Activated CD4-positive, alpha-beta T cell treated with anti-CD3 and anti-CD28 coated beads, Interleukin-2, amount 50 U/mL, for 1 hour (primary cell): ENCODE data around the gene UQCC5.

ENCODE experiments used
- DNase-seq: peaks from one replicate; pipeline ENCODE4 v3.0.0-alpha.2; 2020

Gene UQCC5, protein sequence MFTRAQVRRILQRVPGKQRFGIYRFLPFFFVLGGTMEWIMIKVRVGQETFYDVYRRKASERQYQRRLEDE

DNA sequence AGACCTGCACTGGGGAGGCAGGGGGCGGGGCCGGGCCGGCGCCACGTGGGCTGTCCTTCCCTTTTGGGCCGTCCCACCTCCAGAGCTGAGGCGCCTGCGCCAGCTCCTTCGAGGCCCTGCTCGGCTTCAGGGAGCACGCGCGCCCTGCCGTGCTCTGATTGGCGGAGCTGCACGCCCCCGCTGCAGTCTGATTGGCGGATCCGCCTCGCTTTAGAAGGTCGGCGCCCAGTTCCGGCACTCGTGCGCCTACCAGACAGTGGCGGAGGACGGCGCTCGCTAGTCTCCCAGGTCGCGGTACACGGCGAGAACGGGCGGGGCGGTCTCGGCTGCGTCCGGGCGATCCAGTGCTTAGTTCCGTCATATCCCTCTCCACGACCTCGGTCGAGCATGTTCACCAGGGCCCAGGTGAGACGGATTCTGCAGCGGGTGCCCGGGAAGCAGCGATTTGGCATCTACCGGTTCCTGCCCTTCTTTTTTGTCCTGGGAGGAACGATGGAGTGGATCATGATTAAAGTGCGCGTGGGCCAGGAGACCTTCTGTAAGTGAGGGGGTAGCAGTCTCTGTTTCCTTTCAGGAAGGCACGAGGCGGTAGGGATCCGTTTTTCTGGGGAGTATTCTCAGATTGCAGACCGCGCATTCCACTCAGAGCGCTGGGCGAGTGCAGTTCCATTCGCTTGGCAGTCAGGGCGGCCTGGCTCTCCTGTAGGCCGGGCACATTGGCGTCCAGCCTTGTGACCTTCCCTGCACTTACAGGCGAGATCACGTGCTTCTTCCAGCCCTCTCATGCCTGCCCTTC lies at the start of gene UQCC5:
UQCC5 (plus strand) TSS at position 237 of the 796 bp plus-strand sequence; CDS start at position 388, 151 bp downstream.
- peak; percentile 96 for DNase-seq

DNA sequence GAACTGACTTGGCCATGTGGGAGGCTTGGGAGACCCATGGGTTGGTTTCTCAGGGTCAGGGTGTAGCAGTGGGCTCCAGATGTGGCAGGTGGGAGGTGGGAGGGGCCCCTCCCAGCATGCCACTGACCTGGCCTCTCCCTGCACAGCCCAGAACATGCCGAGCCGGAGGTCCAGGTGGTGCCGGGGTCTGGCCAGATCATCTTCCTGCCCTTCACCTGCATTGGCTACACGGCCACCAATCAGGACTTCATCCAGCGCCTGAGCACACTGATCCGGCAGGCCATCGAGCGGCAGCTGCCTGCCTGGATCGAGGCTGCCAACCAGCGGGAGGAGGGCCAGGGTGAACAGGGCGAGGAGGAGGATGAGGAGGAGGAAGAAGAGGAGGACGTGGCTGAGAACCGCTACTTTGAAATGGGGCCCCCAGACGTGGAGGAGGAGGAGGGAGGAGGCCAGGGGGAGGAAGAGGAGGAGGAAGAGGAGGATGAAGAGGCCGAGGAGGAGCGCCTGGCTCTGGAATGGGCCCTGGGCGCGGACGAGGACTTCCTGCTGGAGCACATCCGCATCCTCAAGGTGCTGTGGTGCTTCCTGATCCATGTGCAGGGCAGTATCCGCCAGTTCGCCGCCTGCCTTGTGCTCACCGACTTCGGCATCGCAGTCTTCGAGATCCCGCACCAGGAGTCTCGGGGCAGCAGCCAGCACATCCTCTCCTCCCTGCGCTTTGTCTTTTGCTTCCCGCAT lies 49.2 kb upstream of the UQCC5 start:
- no peak for DNase-seq

DNA sequence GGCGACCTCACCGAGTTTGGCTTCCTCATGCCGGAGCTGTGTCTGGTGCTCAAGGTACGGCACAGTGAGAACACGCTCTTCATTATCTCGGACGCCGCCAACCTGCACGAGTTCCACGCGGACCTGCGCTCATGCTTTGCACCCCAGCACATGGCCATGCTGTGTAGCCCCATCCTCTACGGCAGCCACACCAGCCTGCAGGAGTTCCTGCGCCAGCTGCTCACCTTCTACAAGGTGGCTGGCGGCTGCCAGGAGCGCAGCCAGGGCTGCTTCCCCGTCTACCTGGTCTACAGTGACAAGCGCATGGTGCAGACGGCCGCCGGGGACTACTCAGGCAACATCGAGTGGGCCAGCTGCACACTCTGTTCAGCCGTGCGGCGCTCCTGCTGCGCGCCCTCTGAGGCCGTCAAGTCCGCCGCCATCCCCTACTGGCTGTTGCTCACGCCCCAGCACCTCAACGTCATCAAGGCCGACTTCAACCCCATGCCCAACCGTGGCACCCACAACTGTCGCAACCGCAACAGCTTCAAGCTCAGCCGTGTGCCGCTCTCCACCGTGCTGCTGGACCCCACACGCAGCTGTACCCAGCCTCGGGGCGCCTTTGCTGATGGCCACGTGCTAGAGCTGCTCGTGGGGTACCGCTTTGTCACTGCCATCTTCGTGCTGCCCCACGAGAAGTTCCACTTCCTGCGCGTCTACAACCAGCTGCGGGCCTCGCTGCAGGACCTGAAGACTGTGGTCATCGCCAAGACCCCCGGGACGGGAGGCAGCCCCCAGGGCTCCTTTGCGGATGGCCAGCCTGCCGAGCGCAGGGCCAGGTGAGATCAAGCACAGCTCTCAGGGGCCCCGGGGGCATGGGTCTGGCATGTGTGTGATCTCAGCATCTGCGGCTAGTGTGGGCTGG lies 48.4 kb upstream of the UQCC5 start:
- no peak for DNase-seq

DNA sequence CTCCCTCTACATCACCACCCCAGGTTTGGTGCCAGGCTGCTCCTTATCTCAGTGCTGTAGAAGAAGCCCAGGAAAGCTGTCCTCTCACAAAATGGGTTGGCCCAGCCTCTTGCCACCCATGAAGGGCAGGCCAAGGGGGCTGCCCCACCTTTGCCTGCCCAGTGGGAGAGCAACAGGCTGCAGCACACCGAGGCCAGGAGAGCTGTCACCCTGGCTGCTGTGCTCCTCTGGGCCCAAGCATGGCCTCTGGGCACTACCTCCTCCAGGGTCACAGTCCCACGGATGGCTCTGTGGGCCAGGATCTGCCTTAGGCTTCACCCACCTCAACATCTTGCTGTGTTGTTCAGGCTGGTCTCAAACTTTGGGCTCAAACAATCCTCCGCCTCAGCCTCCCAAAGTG lies 47.7 kb upstream of the UQCC5 start:
- no peak for DNase-seq

DNA sequence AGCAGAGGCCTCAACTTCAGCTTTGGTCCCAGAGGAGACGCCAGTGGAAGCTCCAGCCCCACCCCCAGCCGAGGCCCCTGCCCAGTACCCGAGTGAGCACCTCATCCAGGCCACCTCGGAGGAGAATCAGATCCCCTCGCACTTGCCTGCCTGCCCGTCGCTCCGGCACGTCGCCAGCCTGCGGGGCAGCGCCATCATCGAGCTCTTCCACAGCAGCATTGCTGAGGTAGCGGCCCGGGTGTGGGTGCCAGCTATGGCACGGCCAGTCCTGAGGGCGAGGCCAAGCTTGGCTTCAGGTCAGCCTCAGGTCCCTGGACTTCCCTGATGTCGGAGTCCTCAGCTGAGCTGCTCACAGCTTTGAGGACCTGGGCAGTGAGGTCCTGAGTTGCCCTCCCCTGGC lies 47.0 kb upstream of the UQCC5 start:
- no peak for DNase-seq

DNA sequence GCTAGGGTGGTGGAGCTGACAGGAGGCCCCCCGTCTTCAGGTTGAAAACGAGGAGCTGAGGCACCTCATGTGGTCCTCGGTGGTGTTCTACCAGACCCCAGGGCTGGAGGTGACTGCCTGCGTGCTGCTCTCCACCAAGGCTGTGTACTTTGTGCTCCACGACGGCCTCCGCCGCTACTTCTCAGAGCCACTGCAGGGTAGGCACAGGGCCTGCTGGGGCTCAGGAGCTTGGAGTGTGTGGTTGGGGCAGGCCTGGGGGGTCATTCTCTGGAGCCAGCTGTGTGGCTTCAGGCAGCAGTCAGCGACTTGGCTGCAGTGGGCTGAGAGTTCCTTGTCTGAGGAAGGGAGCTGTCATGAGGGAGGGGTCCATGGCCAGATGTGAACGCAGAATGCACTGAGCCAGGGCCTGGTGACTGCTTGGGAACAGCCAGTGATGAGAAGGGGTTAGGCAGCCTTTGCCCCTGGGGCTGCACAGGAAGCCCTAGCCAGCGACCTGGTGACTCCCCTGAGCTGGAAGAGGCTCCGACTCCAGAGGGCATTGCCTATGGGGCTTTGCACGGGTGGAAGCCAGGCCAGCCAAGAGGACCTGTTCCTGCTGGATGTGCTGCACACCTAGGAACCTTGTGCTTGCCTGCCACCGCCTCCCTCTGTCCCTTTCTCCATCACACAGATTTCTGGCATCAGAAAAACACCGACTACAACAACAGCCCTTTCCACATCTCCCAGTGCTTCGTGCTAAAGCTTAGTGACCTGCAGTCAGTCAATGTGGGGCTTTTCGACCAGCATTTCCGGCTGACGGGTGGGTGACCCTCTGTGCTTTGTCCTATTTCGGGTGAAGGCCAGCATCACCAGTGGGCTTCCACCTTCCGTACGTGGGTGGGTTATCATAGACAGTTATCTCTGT lies 46.1 kb upstream of the UQCC5 start:
- no peak for DNase-seq

DNA sequence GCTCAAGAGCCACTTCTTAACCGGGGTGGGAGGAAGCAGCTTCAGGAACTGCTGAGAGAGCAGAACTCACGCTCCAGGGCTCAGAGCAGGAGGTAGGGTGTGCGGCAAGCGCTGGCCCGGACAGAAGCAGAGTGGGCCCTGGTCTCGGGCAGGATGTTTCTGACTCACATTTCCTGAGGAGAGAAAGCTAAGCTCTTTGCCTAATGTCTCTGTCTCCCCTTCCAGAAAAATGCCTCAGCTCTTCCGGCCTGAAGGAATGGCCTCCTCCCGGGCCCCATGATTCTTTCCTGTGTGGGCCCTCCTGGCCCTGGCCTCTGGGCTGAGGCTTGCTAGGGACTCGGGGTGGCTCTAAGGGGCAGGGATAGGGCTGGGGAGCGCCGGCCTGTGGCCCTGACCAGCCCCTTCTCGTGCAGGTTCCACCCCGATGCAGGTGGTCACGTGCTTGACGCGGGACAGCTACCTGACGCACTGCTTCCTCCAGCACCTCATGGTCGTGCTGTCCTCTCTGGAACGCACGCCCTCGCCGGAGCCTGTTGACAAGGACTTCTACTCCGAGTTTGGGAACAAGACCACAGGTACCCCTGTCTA lies 45.4 kb upstream of the UQCC5 start:
- DNase-seq = no peak

DNA sequence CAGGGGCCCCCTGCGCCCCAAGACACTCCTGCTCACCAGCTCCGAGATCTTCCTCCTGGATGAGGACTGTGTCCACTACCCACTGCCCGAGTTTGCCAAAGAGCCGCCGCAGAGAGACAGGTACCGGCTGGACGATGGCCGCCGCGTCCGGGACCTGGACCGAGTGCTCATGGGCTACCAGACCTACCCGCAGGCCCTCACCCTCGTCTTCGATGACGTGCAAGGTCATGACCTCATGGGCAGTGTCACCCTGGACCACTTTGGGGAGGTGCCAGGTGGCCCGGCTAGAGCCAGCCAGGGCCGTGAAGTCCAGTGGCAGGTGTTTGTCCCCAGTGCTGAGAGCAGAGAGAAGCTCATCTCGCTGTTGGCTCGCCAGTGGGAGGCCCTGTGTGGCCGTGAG lies 44.3 kb upstream of the UQCC5 start:
- no peak for DNase-seq

DNA sequence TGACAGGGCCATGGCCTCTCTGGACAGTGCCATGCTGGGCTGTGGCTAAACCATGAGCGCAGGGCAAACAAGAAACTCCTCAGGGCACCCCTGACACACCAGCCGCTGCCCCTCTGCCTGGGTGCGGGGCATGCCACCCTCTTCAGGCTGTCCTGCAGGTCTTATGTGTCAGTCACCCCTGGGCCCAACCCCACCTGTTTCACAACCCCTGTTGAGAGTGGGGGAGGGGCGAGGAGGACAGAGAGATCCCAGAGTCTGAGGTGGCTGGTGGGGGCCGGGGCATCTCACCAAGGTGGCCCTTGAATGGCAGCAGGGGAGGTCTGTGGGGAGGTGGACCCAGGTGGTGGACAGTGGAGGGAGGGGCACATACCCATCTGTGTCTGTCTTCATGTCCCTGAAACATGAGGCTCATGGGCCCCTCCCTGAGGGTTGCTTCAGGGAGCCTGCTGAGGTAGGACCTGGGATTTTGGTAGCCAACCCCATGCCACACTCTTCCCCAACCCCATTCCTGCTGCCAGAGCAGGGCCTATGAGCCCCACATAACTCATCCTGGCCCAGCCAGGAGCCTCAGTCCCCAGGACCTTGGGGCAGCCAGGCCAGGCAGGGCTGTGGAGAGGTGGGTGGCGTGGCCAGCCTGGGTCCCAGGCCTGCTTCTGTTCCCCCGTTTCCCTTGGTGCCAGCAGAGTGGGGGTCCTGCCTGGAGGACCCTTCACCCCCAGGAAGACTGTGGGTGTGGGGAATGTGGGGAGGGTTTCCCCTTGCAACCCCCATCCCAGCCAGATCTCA lies 43.0 kb upstream of the UQCC5 start:
- no peak for DNase-seq

DNA sequence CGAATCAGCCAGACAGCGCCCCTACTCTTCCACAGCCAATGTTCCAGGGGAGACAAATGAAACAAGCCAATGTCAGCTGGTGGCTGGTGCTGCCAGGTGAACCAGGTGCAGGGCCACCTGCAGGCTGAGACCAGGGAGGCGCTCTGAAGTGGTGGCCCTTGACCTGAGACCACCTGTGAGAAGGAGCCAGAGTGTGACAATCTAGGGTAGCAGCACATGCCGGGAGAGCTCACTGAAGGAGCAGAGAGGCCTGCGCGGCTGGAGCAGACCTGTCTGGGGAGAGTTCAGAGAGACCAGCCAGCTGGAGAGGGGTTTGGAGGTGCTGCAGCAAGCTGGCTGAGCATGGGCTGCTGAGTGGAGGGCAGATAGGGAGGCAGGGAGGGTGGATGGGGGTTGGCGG lies 42.0 kb upstream of the UQCC5 start:
- DNase-seq = no peak

DNA sequence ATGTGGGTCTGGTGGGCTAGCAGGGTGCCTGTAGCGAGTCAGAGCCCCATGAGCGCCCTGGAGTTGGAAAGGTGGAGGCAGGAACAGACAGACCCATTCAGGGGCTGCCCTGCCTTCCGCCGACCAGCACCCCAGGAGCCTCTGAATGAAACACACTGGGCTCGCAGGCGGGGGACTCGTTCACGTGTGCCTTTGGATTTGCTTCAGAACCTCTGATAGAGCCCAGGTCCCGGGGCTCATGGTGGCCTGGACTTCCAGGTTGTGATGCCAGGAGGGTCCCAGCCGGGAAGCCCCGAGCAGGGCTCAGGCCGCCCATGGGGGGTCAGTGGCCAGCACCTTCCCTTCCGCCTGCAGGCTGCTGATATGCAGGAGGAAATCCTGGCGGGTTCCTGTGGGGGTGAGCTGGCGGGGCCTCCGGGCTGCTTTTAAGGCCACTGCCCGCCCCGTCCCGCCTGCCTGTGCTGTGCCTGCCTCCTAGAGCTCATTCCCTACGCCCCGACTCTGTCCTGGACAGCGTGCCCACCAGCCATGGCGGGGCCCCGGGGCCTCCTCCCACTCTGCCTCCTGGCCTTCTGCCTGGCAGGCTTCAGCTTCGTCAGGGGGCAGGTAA lies 41.4 kb upstream of the UQCC5 start, which contains the start of gene STAB1:
STAB1 (plus strand) TSS at position 453 of the 610 bp plus-strand sequence; CDS start at position 529, 76 bp downstream.
- DNase-seq = no peak

DNA sequence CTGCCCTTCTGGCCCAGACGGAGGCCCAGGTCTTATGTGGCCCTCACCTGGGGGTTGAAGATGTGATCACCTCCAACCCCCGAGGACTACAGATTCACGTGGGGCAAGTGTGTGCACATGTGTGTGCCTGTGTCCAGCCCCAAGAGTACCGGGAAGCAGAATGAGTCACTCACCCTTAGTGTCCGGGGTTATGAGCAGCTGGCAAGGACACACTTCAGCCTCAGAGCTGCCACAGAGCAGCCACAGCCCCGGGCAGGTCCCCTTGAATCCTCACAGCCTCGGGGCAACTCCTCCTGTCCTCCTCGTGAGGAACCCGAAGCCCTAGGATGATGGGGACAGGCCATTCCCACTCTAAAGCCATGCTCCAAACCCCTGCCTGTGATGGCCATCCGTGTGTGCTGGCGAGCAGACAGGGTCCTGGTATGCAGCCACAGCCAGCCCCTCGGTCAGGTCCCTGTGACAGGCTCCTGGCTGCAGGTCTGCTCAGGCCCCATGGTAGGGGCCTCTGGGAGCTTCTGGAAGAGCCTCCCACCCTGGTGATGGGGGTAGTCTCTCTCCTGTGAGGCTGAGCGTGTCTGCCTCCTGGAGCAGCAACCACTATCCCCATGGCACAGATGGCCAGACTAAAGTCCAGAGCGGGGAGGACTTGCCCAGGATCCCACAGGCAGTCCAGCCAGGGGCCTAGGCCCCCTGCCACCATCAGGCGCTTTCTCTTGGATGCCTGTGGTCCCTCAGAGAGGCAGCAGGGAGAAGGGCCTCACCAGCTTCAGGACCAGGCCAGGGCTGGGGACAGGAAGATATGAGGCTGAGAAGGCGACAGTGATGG lies 40.4 kb upstream of the UQCC5 start:
- DNase-seq = no peak

DNA sequence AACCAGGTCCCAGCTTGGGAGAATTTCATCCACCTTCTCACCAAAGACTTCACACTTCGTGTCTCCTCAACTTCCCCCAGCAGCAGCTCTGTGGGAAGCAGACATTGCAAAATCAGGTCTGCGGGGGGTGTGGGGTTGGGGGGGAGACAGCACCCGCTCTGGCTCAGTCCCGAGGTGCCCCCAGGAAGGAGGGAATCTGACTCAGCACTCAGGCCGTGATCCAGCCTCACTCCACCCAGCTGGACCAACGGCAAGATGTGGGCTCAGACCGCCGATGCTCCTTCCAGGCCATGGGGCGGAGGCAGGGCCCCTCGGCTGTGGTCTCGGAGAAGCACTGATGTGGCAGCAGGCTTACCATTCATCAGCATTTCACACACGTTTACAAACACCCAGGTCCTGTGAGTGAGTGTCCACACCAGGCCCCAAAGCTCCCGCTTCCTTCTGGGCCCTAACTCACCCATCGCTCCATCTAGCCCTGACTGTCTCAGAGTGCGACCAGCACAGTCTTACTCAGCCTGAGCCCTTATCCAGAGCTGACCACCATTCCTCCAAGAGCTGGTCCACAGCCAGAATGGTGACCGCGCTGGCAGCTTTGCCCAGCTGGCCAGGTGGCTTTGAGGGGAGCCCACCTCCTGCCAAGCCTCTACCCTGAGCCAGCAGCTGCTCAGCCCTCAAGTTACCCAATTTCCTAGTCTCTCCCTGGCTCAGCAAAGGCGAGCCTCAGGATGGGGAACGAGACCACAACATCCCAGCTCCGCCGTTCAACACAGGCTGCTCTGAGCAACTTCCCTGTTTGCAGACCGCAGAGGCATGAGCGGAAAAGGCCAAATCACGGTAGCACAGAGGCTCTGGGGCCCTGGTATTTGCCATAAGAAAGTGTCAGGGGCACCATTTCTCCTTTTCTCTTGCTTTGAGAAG lies 38.0 kb upstream of the UQCC5 start:
- no peak for DNase-seq

DNA sequence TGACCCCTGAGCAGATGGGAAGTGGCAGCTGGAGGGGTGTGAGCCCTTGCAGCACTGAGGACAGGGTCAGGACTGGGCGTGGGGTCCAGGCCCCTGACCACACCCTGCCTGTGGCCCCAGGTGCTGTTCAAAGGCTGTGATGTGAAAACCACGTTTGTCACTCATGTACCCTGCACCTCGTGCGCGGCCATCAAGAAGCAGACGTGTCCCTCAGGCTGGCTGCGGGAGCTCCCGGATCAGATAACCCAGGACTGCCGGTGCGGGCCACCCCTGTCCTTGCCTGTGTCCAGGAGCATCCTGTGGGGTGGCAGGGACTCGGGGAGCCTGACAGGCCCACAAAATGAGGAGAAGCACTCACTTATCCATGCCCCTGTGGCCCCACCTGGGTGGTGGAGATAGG lies 35.4 kb upstream of the UQCC5 start:
- DNase-seq = no peak

DNA sequence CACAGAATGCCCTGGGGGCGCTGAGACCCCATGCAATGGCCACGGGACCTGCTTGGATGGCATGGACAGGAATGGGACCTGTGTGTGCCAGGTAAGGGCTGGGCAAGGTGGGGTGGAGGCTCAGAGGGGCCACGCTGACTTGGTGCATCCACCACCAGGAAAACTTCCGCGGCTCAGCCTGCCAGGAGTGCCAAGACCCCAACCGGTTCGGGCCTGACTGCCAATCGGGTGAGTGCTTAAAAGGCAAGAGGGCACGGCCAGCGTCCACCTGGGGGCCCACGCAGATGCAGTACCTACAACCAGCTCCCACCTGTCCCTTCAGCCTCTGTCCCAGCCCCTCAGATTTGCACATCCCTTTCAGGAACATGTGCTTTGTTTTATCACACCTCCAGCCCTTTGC lies 34.4 kb upstream of the UQCC5 start:
- no peak for DNase-seq

DNA sequence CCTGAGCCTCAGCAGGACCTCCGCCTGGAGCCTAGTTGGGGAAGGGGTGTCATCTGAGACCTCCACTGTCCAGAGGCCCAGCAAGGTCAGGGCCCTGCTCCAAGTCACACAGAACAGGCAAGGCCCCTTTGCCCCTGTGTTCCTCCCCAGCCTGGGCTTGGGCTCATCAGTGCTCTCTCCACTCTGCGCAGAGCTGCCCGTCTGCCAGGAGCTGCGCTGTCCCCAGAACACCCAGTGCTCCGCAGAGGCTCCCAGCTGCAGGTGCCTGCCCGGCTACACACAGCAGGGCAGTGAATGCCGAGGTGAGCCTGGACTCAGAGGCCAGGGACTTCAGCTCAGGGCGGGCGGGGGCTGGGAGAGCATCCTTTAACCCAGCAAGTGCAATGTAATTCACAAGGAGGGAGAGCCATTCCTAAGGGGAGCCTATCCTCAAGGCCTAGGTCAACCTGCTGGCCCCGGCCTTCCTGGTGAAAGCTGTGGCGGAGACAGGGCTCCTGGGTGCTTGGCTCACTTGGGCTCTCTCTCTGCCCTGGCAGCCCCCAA lies 33.5 kb upstream of the UQCC5 start:
- DNase-seq = no peak

DNA sequence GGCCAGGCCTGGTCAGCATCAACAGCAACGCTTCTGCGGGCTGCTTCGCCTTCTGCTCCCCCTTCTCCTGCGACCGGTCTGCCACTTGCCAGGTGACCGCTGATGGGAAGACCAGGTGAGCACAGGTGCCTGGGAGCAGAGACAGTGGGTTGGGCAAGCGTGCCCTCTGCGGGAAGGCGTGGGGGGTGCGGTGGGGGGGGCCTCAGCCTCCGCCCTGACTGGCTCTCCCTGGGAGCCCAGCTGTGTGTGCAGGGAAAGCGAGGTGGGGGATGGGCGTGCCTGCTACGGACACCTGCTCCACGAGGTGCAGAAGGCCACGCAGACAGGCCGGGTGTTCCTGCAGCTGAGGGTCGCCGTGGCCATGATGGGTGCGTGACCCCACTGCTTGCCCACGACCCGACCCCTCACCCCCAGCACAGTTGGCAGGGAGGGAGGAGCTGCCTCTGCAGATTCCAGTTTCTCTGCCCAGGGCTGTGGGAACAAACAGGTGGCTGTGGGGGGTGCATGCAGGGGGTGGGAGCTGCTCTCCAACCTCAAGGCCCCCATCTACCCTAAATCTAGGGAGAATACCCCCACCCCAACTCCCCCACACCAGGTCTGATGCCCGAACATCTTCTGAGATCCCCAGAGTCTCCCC lies 32.5 kb upstream of the UQCC5 start:
- no peak for DNase-seq
